ENCODE measurements around the gene BTRC. TPM values are rescaled to one million over a fixed set of nuclear protein-coding genes. Genes with fewer than 3 reads are reported as not detected.

Gene BTRC
- total and polyA plus RNA-seq, 2 donors (not counting 3 experiments of a cell fraction or from before 2014, with no cell fraction given): 11.6 to 18.5 TPM

DNA sequence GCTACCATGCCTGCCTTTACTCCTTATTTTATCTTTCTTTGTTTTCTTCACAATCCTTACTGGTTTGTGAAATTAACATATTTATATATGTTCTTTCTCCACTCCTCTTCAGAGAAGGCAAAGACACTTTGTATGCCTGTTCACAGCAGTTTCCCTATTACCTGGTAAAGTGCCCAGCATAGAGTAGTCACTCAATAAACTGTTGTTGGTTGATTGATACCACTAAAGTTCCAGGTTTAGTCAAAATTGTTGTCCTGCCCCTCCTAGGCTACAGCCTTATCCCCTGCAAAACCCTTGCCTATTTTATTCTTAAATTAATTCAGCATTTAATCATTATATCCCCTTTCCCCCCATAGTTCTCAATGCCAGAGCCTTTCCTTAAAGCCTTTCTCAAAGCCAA lies 158.0 kb downstream of the BTRC start:
- Histone ChIP-seq H3K4me3 (replicated peaks in 1 of 3; ENCODE audit: insufficient read depth in 1 of 3, low read depth in 1 of 3, low read length in 3 of 3) (no peak overlapping the region), H3K27ac (ENCODE audit: insufficient read depth, low read depth, low read length) (no peak overlapping the region), H3K4me1 (ENCODE audit: control insufficient read depth, extremely low read depth, insufficient read depth, low read length) (no peaks in the 10 kb centered on the region), H3K9ac (replicated peaks; ENCODE audit: extremely low read depth, insufficient read depth, low read length) (no peak overlapping the region), H2AFZ (ENCODE audit: low read depth, low read length) (no peak overlapping the region), H3K36me3 (ENCODE audit: control insufficient read depth in 2 of 2, extremely low read depth in 1 of 2, insufficient read depth in 2 of 2, low read length in 2 of 2) (no peaks in the 10 kb centered on the region), H3K9me3 (replicated peaks; ENCODE audit: control insufficient read depth, insufficient read depth, low read length) (no peaks in the 10 kb centered on the region), H3K9me1 (replicated peaks; ENCODE audit: control insufficient read depth, extremely low read depth, insufficient read depth, low read length) (no peaks in the 10 kb centered on the region), H4K20me1 (replicated peaks; ENCODE audit: control insufficient read depth, extremely low read depth, insufficient read depth, low read length) (no peaks in the 10 kb centered on the region), H3K4me2 (ENCODE audit: insufficient read depth, low read length) (no peak overlapping the region), H3K79me2 (ENCODE audit: control insufficient read depth, insufficient read depth, low read length) (no peaks in the 10 kb centered on the region), H3K27me3 (ENCODE audit: control insufficient read depth in 2 of 2, insufficient read depth in 2 of 2, low read length in 2 of 2) (no peaks in the 10 kb centered on the region)
- intact Hi-C loops (cut with micrococcal nuclease) (no loop called here), dilution Hi-C loops (cut with MboI; ENCODE audit: extremely low pct_ligation_motif_present, low sequenced_read_pairs) (no loop called here)
- POLR2A ChIA-PET: no interaction called here
- no peak for TF ChIP-seq JUN (IDR thresholded peaks at IDR 0.05; ENCODE audit: borderline replicate concordance, insufficient read depth, insufficient read length, low read depth)
- TF ChIP-seq FOS (IDR thresholded peaks at IDR 0.05; ENCODE audit: borderline replicate concordance, insufficient read depth, low read length): no peak
- no peak for TF ChIP-seq POLR2A (IDR thresholded peaks at IDR 0.05; ENCODE audit: low read depth, low read length)
- TF ChIP-seq, protein P1, sequence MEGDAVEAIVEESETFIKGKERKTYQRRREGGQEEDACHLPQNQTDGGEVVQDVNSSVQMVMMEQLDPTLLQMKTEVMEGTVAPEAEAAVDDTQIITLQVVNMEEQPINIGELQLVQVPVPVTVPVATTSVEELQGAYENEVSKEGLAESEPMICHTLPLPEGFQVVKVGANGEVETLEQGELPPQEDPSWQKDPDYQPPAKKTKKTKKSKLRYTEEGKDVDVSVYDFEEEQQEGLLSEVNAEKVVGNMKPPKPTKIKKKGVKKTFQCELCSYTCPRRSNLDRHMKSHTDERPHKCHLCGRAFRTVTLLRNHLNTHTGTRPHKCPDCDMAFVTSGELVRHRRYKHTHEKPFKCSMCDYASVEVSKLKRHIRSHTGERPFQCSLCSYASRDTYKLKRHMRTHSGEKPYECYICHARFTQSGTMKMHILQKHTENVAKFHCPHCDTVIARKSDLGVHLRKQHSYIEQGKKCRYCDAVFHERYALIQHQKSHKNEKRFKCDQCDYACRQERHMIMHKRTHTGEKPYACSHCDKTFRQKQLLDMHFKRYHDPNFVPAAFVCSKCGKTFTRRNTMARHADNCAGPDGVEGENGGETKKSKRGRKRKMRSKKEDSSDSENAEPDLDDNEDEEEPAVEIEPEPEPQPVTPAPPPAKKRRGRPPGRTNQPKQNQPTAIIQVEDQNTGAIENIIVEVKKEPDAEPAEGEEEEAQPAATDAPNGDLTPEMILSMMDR (IDR thresholded peaks at IDR 0.05; ENCODE audit: extremely low read depth in 1 of 2, insufficient read depth in 1 of 2, low read depth in 1 of 2, low read length in 2 of 2): no peak
- TF ChIP-seq, protein P2, sequence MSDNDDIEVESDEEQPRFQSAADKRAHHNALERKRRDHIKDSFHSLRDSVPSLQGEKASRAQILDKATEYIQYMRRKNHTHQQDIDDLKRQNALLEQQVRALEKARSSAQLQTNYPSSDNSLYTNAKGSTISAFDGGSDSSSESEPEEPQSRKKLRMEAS (IDR thresholded peaks at IDR 0.05; ENCODE audit: insufficient read depth, insufficient read length): no peak
- no peak for TF ChIP-seq MYC (IDR thresholded peaks at IDR 0.05; ENCODE audit: low read depth, low read length)
- TF ChIP-seq GATA2 (IDR thresholded peaks at IDR 0.05; ENCODE audit: insufficient read depth, insufficient read length, low read depth, low read length): no peak
- no peak for FAIRE-seq
- CTCF ChIA-PET: interaction anchor here (1.2 to 1.5 kb wide), 2 partner anchors 9 to 19 kb away, joined by 3 to 4 read pairs; no protein-coding TSS in a partner anchor
- no peak for DNase-seq (ENCODE audit: low read depth, low spot score)
- BruUV-seq (replicated peaks): no TSS peak
